ENCODE results near the gene VSTM4.

VSTM4 gene

GRCh38 chr10:49008505-49009198, 106.7 kb downstream of the VSTM4 start:
- no peak for DNase-seq (ENCODE audit: low read depth in 2 of 2)

GRCh38 chr10:49008091-49008490, 107.2 kb downstream of the VSTM4 start:
- DNase-seq (ENCODE audit: low read depth in 2 of 2) = no peak

GRCh38 chr10:49007129-49007528, 108.2 kb downstream of the VSTM4 start:
- DNase-seq (ENCODE audit: low read depth in 2 of 2) = no peak

GRCh38 chr10:49005270-49005669, 110.1 kb downstream of the VSTM4 start:
- no peak for DNase-seq (ENCODE audit: low read depth in 2 of 2)

- DNase-seq (ENCODE audit: low read depth in 2 of 2) = no peak
Measured at GRCh38 chr10:49001870-49002672, 113.3 kb downstream of the VSTM4 start.

GRCh38 chr10:49001402-49001801, 113.9 kb downstream of the VSTM4 start:
- DNase-seq (ENCODE audit: low read depth in 2 of 2) = no peak

GRCh38 chr10:49000437-49001398, 114.6 kb downstream of the VSTM4 start:
- no peak for DNase-seq (ENCODE audit: low read depth in 2 of 2)

- DNase-seq (ENCODE audit: low read depth in 2 of 2) = no peak
Measured at GRCh38 chr10:48999346-48999745, 116.0 kb downstream of the VSTM4 start.

- no peak for DNase-seq (ENCODE audit: low read depth in 2 of 2)
Measured at GRCh38 chr10:48996329-48996728, 119.0 kb downstream of the VSTM4 start.

- no peak for DNase-seq (ENCODE audit: low read depth in 2 of 2)
Measured at GRCh38 chr10:48993627-48994026, 121.7 kb downstream of the VSTM4 start.

GRCh38 chr10:48990226-48990625, 125.1 kb downstream of the VSTM4 start:
- no peak for DNase-seq (ENCODE audit: low read depth in 2 of 2)

GRCh38 chr10:48985621-48986158, 129.6 kb downstream of the VSTM4 start:
- DNase-seq (ENCODE audit: low read depth in 2 of 2) = no peak

GRCh38 chr10:48983648-48984351, 131.5 kb downstream of the VSTM4 start:
- DNase-seq (ENCODE audit: low read depth in 2 of 2) = no peak

- DNase-seq (ENCODE audit: low read depth in 2 of 2) = no peak
Measured at GRCh38 chr10:48982584-48982983, 132.7 kb downstream of the VSTM4 start.

- DNase-seq (ENCODE audit: low read depth in 2 of 2) = peak in 1 of 2 experiments; percentile 0
Measured at GRCh38 chr10:48981310-48981907, 133.9 kb downstream of the VSTM4 start.

- no peak for DNase-seq (ENCODE audit: low read depth in 2 of 2)
Measured at GRCh38 chr10:48978318-48978717, 137.0 kb downstream of the VSTM4 start.

- no peak for DNase-seq (ENCODE audit: low read depth in 2 of 2)
Measured at GRCh38 chr10:48976196-48976595, 139.1 kb downstream of the VSTM4 start.

GRCh38 chr10:48974510-48975156, 140.7 kb downstream of the VSTM4 start:
- DNase-seq (ENCODE audit: low read depth in 2 of 2) = no peak

- DNase-seq (ENCODE audit: low read depth in 2 of 2) = no peak
Measured at GRCh38 chr10:48973065-48973464, 142.3 kb downstream of the VSTM4 start.

- no peak for DNase-seq (ENCODE audit: low read depth in 2 of 2)
Measured at GRCh38 chr10:48970654-48971053, 144.7 kb downstream of the VSTM4 start.

All from fibroblast of skin of left biceps (primary cell).